GM18499 (cell line): ENCODE results near the gene MIPEP.
"Not testable (repeated sequence)": the region's sequence is repeated elsewhere in the genome, so short reads cannot be mapped to it uniquely, and the experiment has no call there.

Experiments used
- ATAC-seq: cut with Tn5 transposase; IDR thresholded peaks from one replicate; pipeline ENCODE4 v1.9.1; 2021; ENCODE audit warnings: moderate number of reproducible peaks; ENCODE audit not compliant: insufficient read depth, unreplicated experiment

The MIPEP gene

GRCh38 chr13:23787464-23787863 is 101.7 kb downstream of the MIPEP start:
- ATAC-seq: no peak

DNA sequence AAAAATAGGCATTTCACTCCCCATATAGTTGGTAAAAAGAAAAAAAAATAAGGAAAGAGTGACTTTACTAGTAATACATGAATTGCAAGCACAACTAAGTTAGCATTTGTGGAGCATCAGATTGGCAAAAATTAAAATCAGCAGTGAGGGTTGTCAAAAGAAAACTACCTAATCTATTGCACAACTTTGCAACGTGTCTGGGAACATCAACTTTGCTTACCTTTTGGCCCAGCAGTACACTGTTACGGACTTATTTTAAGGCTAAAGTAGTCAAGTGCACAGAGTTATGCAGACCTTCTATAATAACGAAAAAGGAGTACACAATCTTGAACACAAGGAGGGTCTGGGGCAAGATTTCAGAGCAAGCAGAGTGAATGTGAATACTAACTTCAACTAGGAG is 102.6 kb downstream of the MIPEP start:
- ATAC-seq: no peak

- ATAC-seq: no peak
These were observed 110.3 kb downstream of the MIPEP start for GRCh38 chr13:23778879-23779278.

GRCh38 chr13:23778002-23778652 is 111.1 kb downstream of the MIPEP start:
- ATAC-seq: no peak

GRCh38 chr13:23777575-23777870 is 111.7 kb downstream of the MIPEP start:
- ATAC-seq: no peak

DNA sequence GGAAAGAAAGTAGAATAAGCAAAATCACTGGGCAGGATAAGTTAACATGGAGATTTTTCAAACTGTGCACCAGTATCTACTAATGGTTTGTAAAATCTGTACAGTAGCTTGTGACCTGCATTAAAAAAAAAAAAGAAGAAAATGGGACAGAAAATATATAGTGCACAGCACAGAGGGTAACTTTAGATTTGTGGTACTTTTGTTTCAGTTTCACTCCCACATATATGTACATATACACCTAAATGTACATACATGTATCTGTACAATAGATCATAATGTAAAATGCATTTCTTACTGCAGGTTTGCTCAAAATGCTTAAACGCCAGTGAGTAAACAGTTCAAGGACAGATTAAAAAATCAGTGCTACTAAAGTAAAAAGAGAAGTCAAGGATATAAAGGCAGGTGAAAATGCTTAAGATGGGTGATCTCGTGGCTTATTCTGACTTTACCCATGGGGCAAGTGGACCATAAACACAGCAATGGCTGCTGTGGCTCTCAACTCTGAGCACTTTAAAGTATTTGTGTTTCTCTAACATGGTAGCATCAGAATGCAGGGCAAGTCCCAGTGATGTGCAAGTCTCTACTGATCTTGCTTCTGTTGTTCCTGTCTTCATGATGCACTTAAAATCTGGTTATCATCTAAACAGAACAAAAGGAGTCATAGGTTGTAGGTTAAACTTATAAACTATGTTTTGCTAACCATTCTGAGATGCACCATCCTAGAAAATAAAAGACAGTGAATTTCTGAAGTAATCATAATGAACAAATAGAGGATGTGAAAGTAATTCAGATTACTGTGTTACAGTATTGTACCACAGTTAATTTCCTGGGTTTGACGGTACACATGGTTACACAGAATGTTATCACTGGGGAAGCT is 112.3 kb downstream of the MIPEP start:
- peak; percentile 99 for ATAC-seq

GRCh38 chr13:23772717-23773116 is 116.5 kb downstream of the MIPEP start:
- ATAC-seq: no peak

- ATAC-seq: no peak
These were observed 117.2 kb downstream of the MIPEP start for GRCh38 chr13:23771956-23772355.

DNA sequence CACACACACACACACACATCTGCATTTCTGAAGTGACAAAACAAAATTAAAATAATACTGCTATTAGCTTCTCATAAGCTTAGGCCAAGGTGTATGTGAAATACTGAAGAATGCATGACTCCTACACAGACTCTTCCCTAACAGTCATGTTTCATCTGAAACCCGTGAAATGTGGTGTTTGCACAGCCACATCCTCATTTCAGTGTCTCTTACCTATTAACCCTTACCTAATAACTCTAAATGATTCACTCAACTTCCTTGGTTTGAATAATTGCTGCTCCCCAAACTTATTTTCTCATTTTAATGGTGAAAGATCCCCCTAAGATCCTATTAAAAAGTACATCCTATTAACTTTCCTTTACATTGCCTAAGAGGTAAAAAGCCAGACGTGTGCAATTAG is 117.6 kb downstream of the MIPEP start:
- ATAC-seq: peak; percentile 99

GRCh38 chr13:23770973-23771372 is 118.2 kb downstream of the MIPEP start:
- no peak for ATAC-seq

GRCh38 chr13:23770428-23770827 is 118.8 kb downstream of the MIPEP start:
- ATAC-seq: no peak

DNA sequence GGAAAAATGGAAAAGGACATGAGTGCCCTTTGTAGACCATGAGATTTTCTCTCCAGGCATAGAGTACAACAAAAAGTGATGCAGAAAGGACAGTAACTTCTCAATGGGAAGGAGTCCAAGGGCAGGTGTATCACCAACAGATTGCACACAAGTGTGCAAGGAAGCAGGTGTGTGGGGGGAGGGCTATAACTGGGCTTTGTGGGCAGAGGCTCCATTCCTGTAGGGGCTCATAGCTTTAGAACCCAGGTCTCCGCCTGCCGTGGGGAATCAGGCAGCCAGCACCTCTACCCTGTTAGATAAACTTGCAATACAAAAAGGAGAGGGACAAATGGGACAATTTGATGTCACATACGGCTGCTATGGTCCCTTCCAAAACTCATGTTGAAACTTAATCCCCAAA is 119.8 kb downstream of the MIPEP start:
- ATAC-seq: no peak

DNA sequence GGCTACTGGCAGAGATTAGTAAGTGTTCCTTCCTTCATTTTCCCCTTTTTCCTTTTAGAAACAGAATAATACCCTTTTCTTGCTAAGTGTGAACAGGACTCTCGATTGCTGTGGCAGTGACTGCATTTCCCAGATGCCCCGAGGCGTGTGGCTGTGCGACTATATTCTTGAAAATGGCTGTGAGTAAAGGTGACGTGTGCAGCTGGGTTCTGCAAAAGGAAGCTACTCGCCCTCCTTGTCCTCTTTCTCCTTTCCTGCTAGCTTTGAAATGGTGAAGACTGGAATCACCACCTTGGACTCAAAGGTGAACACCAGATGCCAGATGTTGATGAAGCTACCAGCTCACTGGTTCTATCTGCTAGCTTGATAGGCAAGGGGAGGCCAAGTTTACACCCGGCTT is 121.4 kb downstream of the MIPEP start:
- no peak for ATAC-seq

- ATAC-seq: no peak
These were observed 122.3 kb downstream of the MIPEP start for GRCh38 chr13:23766939-23767338.

- no peak for ATAC-seq
These were observed 122.9 kb downstream of the MIPEP start for GRCh38 chr13:23766283-23766682.

GRCh38 chr13:23765531-23765930 is 123.7 kb downstream of the MIPEP start:
- no peak for ATAC-seq

GRCh38 chr13:23763318-23763717 is 125.9 kb downstream of the MIPEP start:
- no peak for ATAC-seq

GRCh38 chr13:23761760-23762159 is 127.4 kb downstream of the MIPEP start:
- not testable (repeated sequence) for ATAC-seq

GRCh38 chr13:23760000-23760399 is 129.2 kb downstream of the MIPEP start:
- ATAC-seq: no peak

DNA sequence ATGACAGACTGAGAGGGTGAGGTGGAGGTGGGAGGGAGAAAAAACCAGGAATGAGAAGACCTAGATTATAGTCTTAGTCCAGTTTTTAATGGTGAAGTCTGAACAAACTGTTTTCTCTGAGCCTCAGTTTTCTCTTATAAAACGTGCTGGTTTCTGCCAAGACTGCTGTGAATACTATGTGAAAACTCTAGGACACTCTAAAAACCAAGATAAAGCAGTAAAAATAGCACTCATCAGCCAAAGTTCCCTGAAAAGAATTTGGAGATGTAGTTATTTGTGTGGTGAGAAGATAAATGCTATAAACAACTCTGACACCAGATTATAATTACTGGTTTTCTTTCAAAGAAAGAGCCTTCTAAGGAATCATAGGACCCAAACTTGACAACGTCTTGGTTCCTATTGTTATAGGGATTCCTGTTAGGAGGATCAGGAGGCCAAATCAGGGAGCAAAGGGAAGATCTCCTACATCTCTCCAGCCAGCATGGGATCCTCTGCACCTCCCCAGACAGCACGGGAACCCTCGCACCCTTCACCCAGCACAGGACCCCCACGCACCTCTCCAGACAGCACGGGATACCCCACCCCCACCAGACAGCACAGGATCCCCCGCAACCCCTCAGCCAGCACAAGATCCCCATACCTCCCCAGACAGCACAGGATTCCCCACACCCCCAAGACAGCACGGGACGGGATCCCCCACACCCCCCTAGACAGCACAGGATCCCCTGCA is 130.2 kb downstream of the MIPEP start:
- ATAC-seq: no peak

DNA sequence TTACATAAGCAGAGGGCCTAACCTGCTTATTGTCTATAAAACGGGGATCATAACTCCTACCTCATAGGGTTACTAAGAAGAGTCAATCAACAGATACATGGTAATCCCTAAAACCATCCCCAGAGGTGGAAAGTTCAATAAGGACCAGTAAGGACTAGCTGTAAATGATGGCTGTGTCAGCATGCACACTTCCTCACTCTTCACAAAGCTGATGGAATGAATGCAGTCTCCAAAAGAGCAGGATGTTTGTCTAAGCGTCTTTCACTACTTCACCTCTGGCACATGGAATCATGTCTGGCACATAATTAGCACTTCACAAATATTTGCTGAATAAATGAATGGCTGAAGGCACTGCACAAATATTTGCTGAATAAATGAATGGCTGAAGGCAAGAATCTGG is 134.2 kb downstream of the MIPEP start:
- ATAC-seq: no peak
